ENCODE results near the gene CCSER1.

Gene CCSER1

DNA sequence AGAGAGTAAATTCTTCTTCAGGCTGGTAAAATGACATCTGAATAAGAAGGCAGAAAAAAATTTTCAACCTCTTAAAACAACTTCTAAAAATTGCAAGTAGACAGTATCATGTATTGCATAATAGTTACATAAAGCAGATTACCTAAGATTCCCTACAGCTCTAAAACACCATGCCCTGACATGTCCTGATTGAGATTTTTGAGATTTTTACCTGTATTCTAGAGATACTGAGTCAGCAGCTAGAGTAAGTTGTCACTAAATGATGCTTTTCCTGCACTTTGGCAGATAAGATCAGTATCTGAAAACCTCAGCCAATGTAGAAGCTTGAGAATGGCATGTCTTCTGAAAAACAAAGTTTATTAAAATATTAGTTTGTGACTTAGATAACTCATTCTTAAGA, 713.6 kb downstream of the CCSER1 start:
- H3K4me3 ChIP-seq (ENCODE audit: low read depth in 1 of 2, low read length in 2 of 2): no peak overlapping the region
- no peak overlapping the region for H3K27ac ChIP-seq (ENCODE audit: low read length)
- no peaks in the 10 kb centered on the region for H3K4me1 ChIP-seq (ENCODE audit: control insufficient read depth in 1 of 2, insufficient read depth in 2 of 2, low read length in 2 of 2)
- H3K27me3 ChIP-seq (ENCODE audit: low read depth, low read length): no peaks in the 10 kb centered on the region
- H3K36me3 ChIP-seq (ENCODE audit: control insufficient read depth in 1 of 2, insufficient read depth in 2 of 2, low read length in 2 of 2): no peaks in the 10 kb centered on the region
- H3K9me3 ChIP-seq (ENCODE audit: control insufficient read depth in 1 of 2, low read length in 2 of 2): no peaks in the 10 kb centered on the region

DNA sequence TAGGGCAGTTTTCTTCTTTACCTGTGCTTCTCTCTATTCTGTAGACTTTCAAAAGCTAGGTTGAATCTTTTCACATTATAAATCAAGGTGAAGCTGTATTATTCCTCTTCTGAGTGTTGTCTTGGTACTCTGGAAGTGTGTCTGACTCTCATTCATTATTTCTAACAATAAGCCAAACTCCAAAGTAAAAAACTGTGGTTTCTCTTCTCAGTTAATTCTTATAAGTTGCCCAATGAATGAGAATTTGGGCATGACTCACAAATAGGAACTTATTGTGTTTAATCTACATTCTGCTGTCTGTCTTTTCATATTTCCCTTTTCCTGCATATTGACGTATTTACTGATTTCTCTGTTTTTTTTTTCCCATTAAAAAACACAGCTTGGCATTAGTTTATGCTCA, 714.5 kb downstream of the CCSER1 start:
- Histone ChIP-seq H3K36me3 (ENCODE audit: control insufficient read depth in 1 of 2, insufficient read depth in 2 of 2, low read length in 2 of 2) (no peaks in the 10 kb centered on the region), H3K27ac (ENCODE audit: low read length) (no peak overlapping the region), H3K4me1 (ENCODE audit: control insufficient read depth in 1 of 2, insufficient read depth in 2 of 2, low read length in 2 of 2) (no peaks in the 10 kb centered on the region), H3K27me3 (ENCODE audit: low read depth, low read length) (no peaks in the 10 kb centered on the region), H3K4me3 (ENCODE audit: low read depth in 1 of 2, low read length in 2 of 2) (no peak overlapping the region), H3K9me3 (ENCODE audit: control insufficient read depth in 1 of 2, low read length in 2 of 2) (no peaks in the 10 kb centered on the region)

DNA sequence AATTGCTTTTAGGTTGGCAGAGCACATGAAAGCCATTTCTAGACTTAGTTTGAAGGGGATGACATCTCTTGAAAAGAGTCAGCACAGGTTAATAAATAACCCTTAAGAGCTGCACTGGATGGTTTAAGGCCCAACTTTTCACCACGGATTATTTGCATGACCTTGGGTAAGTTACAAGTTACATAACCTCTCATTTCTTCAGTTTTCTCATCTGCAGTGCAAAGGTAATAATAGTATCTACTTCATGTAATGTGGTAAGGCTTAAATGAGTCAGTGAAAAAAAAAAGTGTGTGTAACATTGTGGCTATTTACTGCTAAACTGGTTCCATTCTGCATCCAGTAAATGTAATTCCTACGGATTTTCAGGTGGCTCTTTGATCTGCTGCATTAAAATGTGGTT, 715.8 kb downstream of the CCSER1 start:
- Histone ChIP-seq H3K4me3 (ENCODE audit: low read depth in 1 of 2, low read length in 2 of 2) (no peak overlapping the region), H3K36me3 (ENCODE audit: control insufficient read depth in 1 of 2, insufficient read depth in 2 of 2, low read length in 2 of 2) (no peaks in the 10 kb centered on the region), H3K27ac (ENCODE audit: low read length) (no peak overlapping the region), H3K9me3 (ENCODE audit: control insufficient read depth in 1 of 2, low read length in 2 of 2) (no peaks in the 10 kb centered on the region), H3K27me3 (ENCODE audit: low read depth, low read length) (no peaks in the 10 kb centered on the region), H3K4me1 (ENCODE audit: control insufficient read depth in 1 of 2, insufficient read depth in 2 of 2, low read length in 2 of 2) (no peaks in the 10 kb centered on the region)

DNA sequence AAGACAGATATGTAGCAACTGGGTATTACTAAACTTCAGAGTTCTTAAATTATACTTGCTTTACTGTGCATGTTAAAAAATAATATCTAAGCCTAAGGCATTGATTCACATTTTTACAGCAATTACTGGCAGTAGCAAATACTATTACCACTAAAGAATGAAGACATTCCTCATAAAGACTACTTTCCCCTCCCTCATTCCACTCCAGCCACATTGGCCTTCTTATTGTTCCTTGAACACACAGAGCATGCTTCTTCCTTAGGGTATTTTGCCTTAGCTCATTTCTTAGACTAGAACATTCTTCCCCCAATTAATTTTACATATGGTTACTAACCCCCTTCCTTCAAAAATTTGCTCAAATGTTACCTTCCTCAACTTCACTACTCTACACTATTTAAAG, 717.0 kb downstream of the CCSER1 start:
- no peaks in the 10 kb centered on the region for H3K9me3 ChIP-seq (ENCODE audit: control insufficient read depth in 1 of 2, low read length in 2 of 2)
- H3K36me3 ChIP-seq (ENCODE audit: control insufficient read depth in 1 of 2, insufficient read depth in 2 of 2, low read length in 2 of 2): no peaks in the 10 kb centered on the region
- no peak overlapping the region for H3K27ac ChIP-seq (ENCODE audit: low read length)
- H3K27me3 ChIP-seq (ENCODE audit: low read depth, low read length): no peaks in the 10 kb centered on the region
- no peaks in the 10 kb centered on the region for H3K4me1 ChIP-seq (ENCODE audit: control insufficient read depth in 1 of 2, insufficient read depth in 2 of 2, low read length in 2 of 2)
- no peak overlapping the region for H3K4me3 ChIP-seq (ENCODE audit: low read depth in 1 of 2, low read length in 2 of 2)

DNA sequence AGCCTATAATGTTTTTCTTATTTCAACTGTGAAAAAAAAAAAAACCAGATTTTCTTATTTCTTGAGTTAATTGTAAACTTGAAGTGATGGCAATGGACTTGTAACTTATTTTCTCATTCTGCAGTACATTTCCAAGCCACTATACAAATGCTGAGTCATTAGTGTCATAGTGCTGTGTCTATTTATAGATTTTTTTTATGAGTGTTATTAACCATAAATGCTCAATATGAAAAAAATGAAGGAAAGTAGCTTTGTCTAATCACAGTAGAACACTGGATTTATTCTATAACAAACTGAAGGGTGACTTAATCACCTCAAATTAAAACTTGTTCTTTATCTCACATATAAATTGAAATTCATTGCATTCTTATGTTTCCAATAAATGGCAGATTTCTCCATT, 718.6 kb downstream of the CCSER1 start:
- Histone ChIP-seq H3K4me3 (ENCODE audit: low read depth in 1 of 2, low read length in 2 of 2) (no peak overlapping the region), H3K27me3 (ENCODE audit: low read depth, low read length) (no peaks in the 10 kb centered on the region), H3K27ac (ENCODE audit: low read length) (no peak overlapping the region), H3K4me1 (ENCODE audit: control insufficient read depth in 1 of 2, insufficient read depth in 2 of 2, low read length in 2 of 2) (no peaks in the 10 kb centered on the region), H3K9me3 (ENCODE audit: control insufficient read depth in 1 of 2, low read length in 2 of 2) (no peaks in the 10 kb centered on the region), H3K36me3 (ENCODE audit: control insufficient read depth in 1 of 2, insufficient read depth in 2 of 2, low read length in 2 of 2) (no peaks in the 10 kb centered on the region)

DNA sequence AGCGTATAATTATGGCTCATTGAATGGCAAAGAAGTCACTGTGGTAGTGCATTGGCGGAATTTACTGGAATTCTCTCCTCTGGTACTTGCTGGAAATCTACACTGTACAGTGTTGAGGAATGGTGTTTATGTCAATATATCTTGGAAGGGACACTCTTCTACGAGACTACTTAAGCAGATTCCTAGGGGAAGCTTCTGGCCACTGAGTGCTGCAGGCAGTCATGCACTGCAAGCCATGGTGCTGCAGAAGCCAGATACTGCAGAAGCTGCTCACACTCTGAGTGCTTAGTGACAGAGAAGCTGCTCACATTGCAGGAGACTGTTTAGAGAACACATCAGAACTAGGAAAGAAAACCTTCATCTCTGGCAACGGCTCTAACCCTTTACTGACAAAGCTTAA, 725.0 kb downstream of the CCSER1 start:
- H3K36me3 ChIP-seq (ENCODE audit: control insufficient read depth in 1 of 2, insufficient read depth in 2 of 2, low read length in 2 of 2): no peaks in the 10 kb centered on the region
- H3K4me3 ChIP-seq (ENCODE audit: low read depth in 1 of 2, low read length in 2 of 2): no peak overlapping the region
- no peaks in the 10 kb centered on the region for H3K4me1 ChIP-seq (ENCODE audit: control insufficient read depth in 1 of 2, insufficient read depth in 2 of 2, low read length in 2 of 2)
- no peaks in the 10 kb centered on the region for H3K27me3 ChIP-seq (ENCODE audit: low read depth, low read length)
- H3K9me3 ChIP-seq (ENCODE audit: control insufficient read depth in 1 of 2, low read length in 2 of 2): no peaks in the 10 kb centered on the region
- no peak overlapping the region for H3K27ac ChIP-seq (ENCODE audit: low read length)

DNA sequence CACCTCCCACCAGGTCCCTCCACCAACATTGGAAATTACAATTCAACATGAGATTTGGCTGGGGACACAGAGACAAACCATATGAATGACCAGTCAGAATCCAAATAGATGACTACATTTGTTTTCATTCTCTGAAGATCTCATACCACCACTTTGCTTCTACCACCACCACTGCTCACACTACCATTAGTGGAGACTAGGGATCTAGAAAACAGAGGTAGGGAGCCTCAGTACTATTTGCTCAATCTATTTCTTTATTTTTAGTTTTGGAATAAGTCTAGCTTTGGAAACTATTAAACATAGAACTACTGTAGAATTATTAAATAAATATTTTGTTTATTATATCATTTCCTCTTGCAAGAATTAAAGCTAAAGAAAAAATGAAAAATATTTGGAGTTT, 727.9 kb downstream of the CCSER1 start:
- no peak overlapping the region for H3K4me3 ChIP-seq (ENCODE audit: low read depth in 1 of 2, low read length in 2 of 2)
- H3K9me3 ChIP-seq (ENCODE audit: control insufficient read depth in 1 of 2, low read length in 2 of 2): no peaks in the 10 kb centered on the region
- no peaks in the 10 kb centered on the region for H3K27me3 ChIP-seq (ENCODE audit: low read depth, low read length)
- H3K4me1 ChIP-seq (ENCODE audit: control insufficient read depth in 1 of 2, insufficient read depth in 2 of 2, low read length in 2 of 2): no peaks in the 10 kb centered on the region
- H3K36me3 ChIP-seq (ENCODE audit: control insufficient read depth in 1 of 2, insufficient read depth in 2 of 2, low read length in 2 of 2): no peaks in the 10 kb centered on the region
- no peak overlapping the region for H3K27ac ChIP-seq (ENCODE audit: low read length)

DNA sequence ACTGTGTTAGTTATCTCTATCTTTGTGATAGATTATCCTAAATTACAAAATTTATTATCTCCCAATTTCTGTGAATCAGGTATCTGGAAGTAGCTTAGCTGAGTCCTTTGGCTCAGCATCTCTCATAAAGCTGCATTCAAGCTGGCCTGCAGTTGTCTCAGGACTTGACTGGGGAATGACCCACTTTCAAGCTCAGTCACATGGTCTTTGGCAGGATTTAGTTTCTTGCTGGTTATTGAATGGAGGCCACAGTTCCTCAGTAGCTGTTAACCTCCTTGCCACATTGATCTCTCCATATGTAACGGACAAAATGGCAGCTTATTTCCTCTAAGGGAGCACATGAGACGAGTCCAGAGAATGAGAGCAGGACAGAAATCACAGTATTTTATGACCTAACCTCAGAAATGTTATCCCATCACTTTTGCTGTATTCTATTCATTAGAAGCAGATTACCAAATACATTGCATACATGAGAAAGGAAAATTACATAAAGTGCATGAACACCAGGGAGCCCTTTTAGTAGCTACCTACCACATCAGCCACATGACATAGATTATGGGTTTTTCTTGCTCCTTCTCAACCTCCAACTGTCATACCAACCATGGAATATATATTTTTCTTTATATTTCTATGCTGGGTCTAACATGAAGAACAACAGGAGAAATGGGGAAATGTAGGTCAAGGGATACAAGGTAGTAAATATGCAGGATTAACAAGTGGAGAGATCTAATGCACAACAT, 730.1 kb downstream of the CCSER1 start:
- no peak overlapping the region for H3K27ac ChIP-seq (ENCODE audit: low read length)
- H3K36me3 ChIP-seq (ENCODE audit: control insufficient read depth in 1 of 2, insufficient read depth in 2 of 2, low read length in 2 of 2): no peaks in the 10 kb centered on the region
- H3K4me3 ChIP-seq (ENCODE audit: low read depth in 1 of 2, low read length in 2 of 2): no peak overlapping the region
- no peaks in the 10 kb centered on the region for H3K9me3 ChIP-seq (ENCODE audit: control insufficient read depth in 1 of 2, low read length in 2 of 2)
- H3K27me3 ChIP-seq (ENCODE audit: low read depth, low read length): no peaks in the 10 kb centered on the region
- H3K4me1 ChIP-seq (ENCODE audit: control insufficient read depth in 1 of 2, insufficient read depth in 2 of 2, low read length in 2 of 2): no peaks in the 10 kb centered on the region

DNA sequence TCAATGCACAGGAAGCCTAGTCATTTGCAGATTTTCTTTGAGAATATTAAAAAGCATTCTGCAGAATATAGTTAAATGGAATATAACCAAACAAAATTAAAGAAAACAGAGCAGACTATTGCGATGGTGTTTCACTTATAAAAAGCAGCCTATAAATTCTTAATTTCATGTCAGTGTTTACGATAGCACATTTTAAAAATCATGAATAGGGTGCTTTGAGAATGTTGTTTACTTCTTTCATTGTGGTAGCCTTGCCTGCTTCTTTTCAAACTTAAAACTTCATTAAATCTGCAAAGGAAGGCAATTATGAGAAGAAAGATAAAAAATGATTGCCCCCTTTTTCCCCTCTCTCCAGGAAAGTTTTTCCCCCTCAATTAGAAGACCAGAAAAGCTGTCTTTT, 748.6 kb downstream of the CCSER1 start:
- H3K4me1 ChIP-seq (ENCODE audit: control insufficient read depth in 1 of 2, insufficient read depth in 2 of 2, low read length in 2 of 2): no peaks in the 10 kb centered on the region
- H3K27me3 ChIP-seq (ENCODE audit: low read depth, low read length): no peaks in the 10 kb centered on the region
- no peaks in the 10 kb centered on the region for H3K36me3 ChIP-seq (ENCODE audit: control insufficient read depth in 1 of 2, insufficient read depth in 2 of 2, low read length in 2 of 2)
- no peak overlapping the region for H3K4me3 ChIP-seq (ENCODE audit: low read depth in 1 of 2, low read length in 2 of 2)
- no peak overlapping the region for H3K27ac ChIP-seq (ENCODE audit: low read length)
- H3K9me3 ChIP-seq (ENCODE audit: control insufficient read depth in 1 of 2, low read length in 2 of 2): no peaks in the 10 kb centered on the region

DNA sequence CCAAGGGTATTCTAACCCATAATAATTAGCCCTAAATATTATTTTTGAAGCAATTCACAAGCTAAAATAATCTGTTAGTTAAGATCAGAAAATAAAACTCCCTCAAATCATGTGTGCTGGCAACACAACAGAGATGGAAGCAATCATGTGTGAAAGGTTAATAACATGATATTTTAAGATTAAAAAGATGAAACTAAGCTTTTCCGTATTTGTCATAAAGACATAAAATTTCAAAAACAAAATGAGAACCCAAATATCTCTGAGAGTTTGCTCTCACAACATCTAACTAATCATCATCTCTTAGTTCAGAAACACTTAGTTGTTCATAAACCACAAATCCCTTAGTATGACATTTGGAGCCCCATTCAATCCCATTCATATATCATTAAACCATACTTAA, 749.1 kb downstream of the CCSER1 start:
- no peak overlapping the region for H3K4me3 ChIP-seq (ENCODE audit: low read depth in 1 of 2, low read length in 2 of 2)
- H3K4me1 ChIP-seq (ENCODE audit: control insufficient read depth in 1 of 2, insufficient read depth in 2 of 2, low read length in 2 of 2): no peaks in the 10 kb centered on the region
- no peaks in the 10 kb centered on the region for H3K27me3 ChIP-seq (ENCODE audit: low read depth, low read length)
- no peaks in the 10 kb centered on the region for H3K36me3 ChIP-seq (ENCODE audit: control insufficient read depth in 1 of 2, insufficient read depth in 2 of 2, low read length in 2 of 2)
- no peak overlapping the region for H3K27ac ChIP-seq (ENCODE audit: low read length)
- H3K9me3 ChIP-seq (ENCODE audit: control insufficient read depth in 1 of 2, low read length in 2 of 2): no peaks in the 10 kb centered on the region

DNA sequence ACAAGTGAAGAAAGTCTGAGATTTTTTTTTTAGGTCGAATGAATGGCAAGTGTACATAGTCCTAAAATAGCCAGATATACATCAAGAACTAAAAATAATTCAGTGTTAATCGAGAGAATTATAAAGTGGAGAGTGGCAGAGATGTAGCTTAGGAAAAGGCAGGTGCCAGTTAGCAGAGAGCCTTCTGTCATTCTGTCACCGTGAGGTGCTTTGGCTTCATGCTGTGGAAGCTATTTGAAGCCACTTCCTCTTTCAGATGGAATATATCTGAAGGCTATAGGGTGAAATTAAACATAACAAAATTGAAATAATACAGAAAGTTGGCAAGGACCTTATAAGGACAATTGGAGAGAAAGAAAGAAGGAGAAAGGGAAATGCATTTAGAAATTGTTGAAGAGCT, 756.3 kb downstream of the CCSER1 start:
- Histone ChIP-seq H3K9me3 (ENCODE audit: control insufficient read depth in 1 of 2, low read length in 2 of 2) (no peaks in the 10 kb centered on the region), H3K4me3 (ENCODE audit: low read depth in 1 of 2, low read length in 2 of 2) (no peak overlapping the region), H3K27me3 (ENCODE audit: low read depth, low read length) (no peaks in the 10 kb centered on the region), H3K27ac (ENCODE audit: low read length) (no peak overlapping the region), H3K36me3 (ENCODE audit: control insufficient read depth in 1 of 2, insufficient read depth in 2 of 2, low read length in 2 of 2) (no peaks in the 10 kb centered on the region), H3K4me1 (ENCODE audit: control insufficient read depth in 1 of 2, insufficient read depth in 2 of 2, low read length in 2 of 2) (no peaks in the 10 kb centered on the region)

DNA sequence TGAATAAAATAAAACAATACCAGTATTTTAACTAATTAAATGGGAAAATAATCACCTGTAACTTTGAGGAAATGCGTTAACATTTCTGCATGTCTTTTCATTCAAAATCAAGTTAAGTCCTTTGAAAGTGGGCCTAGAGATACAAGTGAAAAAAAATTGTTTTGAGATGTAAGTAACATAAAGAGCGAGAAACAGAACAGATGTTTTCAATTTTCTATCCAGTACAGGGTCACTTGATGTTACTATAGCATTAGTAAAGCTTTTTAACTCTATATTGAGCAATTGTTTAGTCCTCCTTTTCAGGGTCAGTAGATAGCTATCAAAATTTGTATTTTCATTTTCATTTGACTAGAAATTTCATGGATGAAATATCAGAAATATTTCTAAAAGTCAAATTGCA, 761.4 kb downstream of the CCSER1 start:
- Histone ChIP-seq H3K4me1 (ENCODE audit: control insufficient read depth in 1 of 2, insufficient read depth in 2 of 2, low read length in 2 of 2) (no peaks in the 10 kb centered on the region), H3K36me3 (ENCODE audit: control insufficient read depth in 1 of 2, insufficient read depth in 2 of 2, low read length in 2 of 2) (no peaks in the 10 kb centered on the region), H3K4me3 (ENCODE audit: low read depth in 1 of 2, low read length in 2 of 2) (no peak overlapping the region), H3K27me3 (ENCODE audit: low read depth, low read length) (no peaks in the 10 kb centered on the region), H3K9me3 (ENCODE audit: control insufficient read depth in 1 of 2, low read length in 2 of 2) (no peaks in the 10 kb centered on the region), H3K27ac (ENCODE audit: low read length) (no peak overlapping the region)
